ENCODE measurements around the gene TMEM41B. TPM values are rescaled to one million over a fixed set of nuclear protein-coding genes. Genes with fewer than 3 reads are reported as not detected.

Gene TMEM41B
- total RNA-seq, 2 donors from 2014 or later = 25.4 to 35.9 TPM

GRCh38 chr11:9302448-9302847 is 11.9 kb downstream of the TMEM41B start:
- no peak overlapping the region for H3K4me3 ChIP-seq
- no peak overlapping the region for H3K27ac ChIP-seq
- TF ChIP-seq, protein P1, sequence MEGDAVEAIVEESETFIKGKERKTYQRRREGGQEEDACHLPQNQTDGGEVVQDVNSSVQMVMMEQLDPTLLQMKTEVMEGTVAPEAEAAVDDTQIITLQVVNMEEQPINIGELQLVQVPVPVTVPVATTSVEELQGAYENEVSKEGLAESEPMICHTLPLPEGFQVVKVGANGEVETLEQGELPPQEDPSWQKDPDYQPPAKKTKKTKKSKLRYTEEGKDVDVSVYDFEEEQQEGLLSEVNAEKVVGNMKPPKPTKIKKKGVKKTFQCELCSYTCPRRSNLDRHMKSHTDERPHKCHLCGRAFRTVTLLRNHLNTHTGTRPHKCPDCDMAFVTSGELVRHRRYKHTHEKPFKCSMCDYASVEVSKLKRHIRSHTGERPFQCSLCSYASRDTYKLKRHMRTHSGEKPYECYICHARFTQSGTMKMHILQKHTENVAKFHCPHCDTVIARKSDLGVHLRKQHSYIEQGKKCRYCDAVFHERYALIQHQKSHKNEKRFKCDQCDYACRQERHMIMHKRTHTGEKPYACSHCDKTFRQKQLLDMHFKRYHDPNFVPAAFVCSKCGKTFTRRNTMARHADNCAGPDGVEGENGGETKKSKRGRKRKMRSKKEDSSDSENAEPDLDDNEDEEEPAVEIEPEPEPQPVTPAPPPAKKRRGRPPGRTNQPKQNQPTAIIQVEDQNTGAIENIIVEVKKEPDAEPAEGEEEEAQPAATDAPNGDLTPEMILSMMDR (IDR thresholded peaks at IDR 0.05) = no peak
- TF ChIP-seq POLR2A (IDR thresholded peaks at IDR 0.05) = no peak
- intact Hi-C loops (cut with DNase I) = no loop called here
- H3K27me3 ChIP-seq = no peaks in the 10 kb centered on the region
- H3K4me1 ChIP-seq = no peaks in the 10 kb centered on the region
- H3K9me3 ChIP-seq = no peaks in the 10 kb centered on the region
- DNase-seq (no peak), ATAC-seq (no peak)
- no peaks in the 10 kb centered on the region for H3K36me3 ChIP-seq (replicated peaks in 1 of 2; ENCODE audit: insufficient read depth in 1 of 2, low read depth in 2 of 2)
- 88 to 92% methylated on average over 2 to 3 of the region's 3 CpGs for WGBS, 2 donors

- Histone ChIP-seq H3K4me1 (no peaks in the 10 kb centered on the region), H3K27ac (no peak overlapping the region), H3K9me3 (no peaks in the 10 kb centered on the region), H3K27me3 (no peaks in the 10 kb centered on the region), H3K4me3 (no peak overlapping the region), H3K36me3 (replicated peaks in 1 of 2; ENCODE audit: insufficient read depth in 1 of 2, low read depth in 2 of 2) (peaks cover 0 to 2% of the 10 kb centered on the region in 2 donors)
- ATAC-seq = no peak
- intact Hi-C loops (cut with DNase I) = no loop called here
- no peak for DNase-seq
- 71 to 77% methylated on average over 10 of the region's 10 CpGs for WGBS, 2 donors
- TF ChIP-seq POLR2A (IDR thresholded peaks at IDR 0.05) = no peak
Measured at GRCh38 chr11:9301720-9302119, 12.7 kb downstream of the TMEM41B start.

- Histone ChIP-seq H3K36me3 (replicated peaks in 1 of 2; ENCODE audit: insufficient read depth in 1 of 2, low read depth in 2 of 2) (peaks cover 0 to 2% of the 10 kb centered on the region in 2 donors), H3K27ac (no peak overlapping the region), H3K27me3 (no peaks in the 10 kb centered on the region), H3K9me3 (no peaks in the 10 kb centered on the region), H3K4me1 (no peaks in the 10 kb centered on the region), H3K4me3 (no peak overlapping the region)
- DNase-seq (no peak), ATAC-seq (no peak)
- TF ChIP-seq, protein P1 (IDR thresholded peaks at IDR 0.05) = no peak
- TF ChIP-seq POLR2A (IDR thresholded peaks at IDR 0.05) = no peak
- intact Hi-C loops (cut with DNase I) = no loop called here
- whole genome bisulfite sequencing, 2 donors = 91% methylated on average over 4 to 7 of the region's 7 CpGs
Measured at GRCh38 chr11:9293646-9294045, 20.7 kb downstream of the TMEM41B start.

DNA sequence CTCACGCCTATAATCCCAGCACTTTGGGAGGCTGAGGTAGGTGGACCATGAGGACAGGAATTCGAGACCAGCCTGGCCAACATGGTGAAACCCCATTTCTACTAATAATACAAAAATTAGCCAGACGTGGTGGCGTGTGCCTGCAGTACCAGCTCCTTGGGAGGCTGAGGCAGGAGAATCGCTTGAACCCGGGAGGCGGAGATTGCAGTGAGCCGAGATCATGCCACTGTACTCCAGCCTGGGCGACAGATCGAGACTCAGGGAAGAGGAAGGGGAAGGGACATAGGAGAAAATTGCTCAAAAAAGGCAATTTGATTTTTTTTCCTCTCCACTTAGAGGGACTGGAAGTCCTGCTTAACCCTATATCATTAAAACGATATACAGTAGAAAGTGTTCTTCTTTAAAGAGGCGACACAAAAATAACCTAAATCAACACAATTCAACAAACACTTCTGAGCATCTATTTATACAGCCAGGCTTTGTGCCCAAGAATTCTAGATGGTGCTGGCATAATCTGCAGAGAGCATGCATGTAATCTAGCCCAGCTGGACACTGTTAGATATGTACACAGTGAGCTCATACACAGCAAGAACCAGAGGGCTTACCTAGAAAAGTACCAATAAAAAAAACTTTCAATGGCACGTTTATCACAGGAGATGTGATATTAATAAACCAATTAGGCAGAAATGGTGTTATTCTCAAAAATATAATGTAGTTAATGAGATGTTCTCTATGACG is 28.4 kb downstream of the TMEM41B start:
- DNase-seq = no peak
- Histone ChIP-seq H3K27me3 (no peaks in the 10 kb centered on the region), H3K9me3 (no peaks in the 10 kb centered on the region), H3K27ac (no peak overlapping the region), H3K4me1 (no peaks in the 10 kb centered on the region), H3K36me3 (replicated peaks in 1 of 2; ENCODE audit: insufficient read depth in 1 of 2, low read depth in 2 of 2) (peaks cover 0 to 4% of the 10 kb centered on the region in 2 donors), H3K4me3 (no peak overlapping the region)
- 89 to 90% methylated on average over 14 of the region's 14 CpGs for WGBS, 2 donors
- no peak for ATAC-seq
- intact Hi-C loops (cut with DNase I) = no loop called here
- no peak for TF ChIP-seq POLR2A (IDR thresholded peaks at IDR 0.05)
- TF ChIP-seq, protein P1 (IDR thresholded peaks at IDR 0.05) = no peak

GRCh38 chr11:9280655-9281301 is 33.6 kb downstream of the TMEM41B start:
- Histone ChIP-seq H3K9me3 (no peaks in the 10 kb centered on the region), H3K4me1 (peaks cover 5% of the 10 kb centered on the region), H3K27ac (no peak overlapping the region), H3K27me3 (no peaks in the 10 kb centered on the region), H3K4me3 (no peak overlapping the region), H3K36me3 (replicated peaks in 1 of 2; ENCODE audit: insufficient read depth in 1 of 2, low read depth in 2 of 2) (peaks cover 0 to 4% of the 10 kb centered on the region in 2 donors)
- intact Hi-C loops (cut with DNase I) = no loop called here
- WGBS, 2 donors = 44 to 50% methylated on average over 4 of the region's 4 CpGs
- DNase-seq (peak in 3 of 4 donors; percentile 35 to 47 (median 42)), ATAC-seq (no peak)
- TF ChIP-seq POLR2A (IDR thresholded peaks at IDR 0.05) = no peak
- TF ChIP-seq, protein P1 (IDR thresholded peaks at IDR 0.05) = no peak
